Smooth muscle cell (in vitro differentiated cells): ENCODE data around the gene CCT7. TPM values are rescaled to one million over a fixed set of nuclear protein-coding genes. Genes with fewer than 3 reads are reported as not detected.

Experiments
- DNase-seq: peaks from one replicate; lab custom pipeline; 2025; ENCODE audit not compliant: unreplicated experiment; lab: John Stamatoyannopoulos, UW
- H2AFZ ChIP-seq: fragments of 200-600 bp; sonication (generic); 2 replicates; pipeline ENCODE4 v1.6.0; 2016; ENCODE audit warnings: antibody characterized with exemption, low read depth, mild to moderate bottlenecking
- H3F3A ChIP-seq: fragments of 200-600 bp; sonication (generic); 2 replicates; pipeline ENCODE4 v1.6.0; 2017; ENCODE audit warnings: antibody characterized with exemption, low read depth
- H3K27ac ChIP-seq: fragments of 200-600 bp; sonication (generic); 2 replicates; pipeline ENCODE4 v1.5.1; 2016; ENCODE audit warnings: low read depth, mild to moderate bottlenecking
- H3K27me3 ChIP-seq: fragments of 200-600 bp; sonication (generic); 2 replicates; pipeline ENCODE4 v1.6.1; 2016; ENCODE audit warnings: low read depth, mild to moderate bottlenecking
- H3K36me3 ChIP-seq: fragments of 200-600 bp; sonication (generic); 2 replicates; pipeline ENCODE4 v1.5.1; 2016; ENCODE audit warnings: low read depth
- H3K4me1 ChIP-seq: fragments of 200-600 bp; sonication (generic); 2 replicates; pipeline ENCODE4 v1.5.1; 2016; ENCODE audit warnings: low read depth
- H3K4me2 ChIP-seq: fragments of 200-600 bp; sonication (generic); 2 replicates; pipeline ENCODE4 v1.6.0; 2016; ENCODE audit warnings: mild to moderate bottlenecking
- H3K4me3 ChIP-seq: fragments of 200-600 bp; sonication (generic); 2 replicates; pipeline ENCODE4 v1.5.1; 2016; ENCODE audit warnings: mild to moderate bottlenecking
- H3K79me2 ChIP-seq: fragments of 200-600 bp; sonication (generic); 2 replicates; pipeline ENCODE4 v1.6.0; 2016; ENCODE audit warnings: low read depth, mild to moderate bottlenecking
- H3K9ac ChIP-seq: fragments of 200-600 bp; sonication (generic); 2 replicates; pipeline ENCODE4 v1.6.0; 2016; ENCODE audit warnings: low read depth
- H3K9me3 ChIP-seq: fragments of 200-600 bp; sonication (generic); replicated peaks from 2 replicates; pipeline ENCODE4 v1.5.1; 2016; ENCODE audit warnings: low read depth
- H4K20me1 ChIP-seq: fragments of 200-600 bp; sonication (generic); 2 replicates; pipeline ENCODE4 v1.6.0; 2016; ENCODE audit warnings: low read depth
- WGBS: methylation state at CpG from one replicate; pipeline ENCODE4 v1.1.7; 2016; ENCODE audit warnings: low lambda C conversion rate; 5-methylcytosine and 5-hydroxymethylcytosine counted together
- polyA plus RNA-seq: library from polyadenylated mRNA; unstranded; fragments of >200 nt; fragmentation: Nextera tagmentation; extraction: Ambion mirVana; gene quantifications from 2 replicates; pipeline ENCODE4 v1.2.1, GENCODE V29; 2016
- total RNA-seq: library from RNA; depleted of rRNA; stranded (reverse); fragments of >200 nt; gene quantifications from 2 replicates; pipeline ENCODE4 v1.2.3, GENCODE V29; 2014
- TF ChIP-seq, protein P1 (sequence below): fragments of 200-600 bp; sonication (generic); IDR thresholded peaks from 2 replicates; pipeline ENCODE4 v1.5.1; 2017; ENCODE audit warnings: borderline replicate concordance, mild to moderate bottlenecking, antibody characterized with exemption; ENCODE audit not compliant: insufficient read depth, poor library complexity, severe bottlenecking

CCT7 gene
- total and polyA plus RNA-seq, 2 experiments from 2014 or later, result 197 to 212 TPM

DNA sequence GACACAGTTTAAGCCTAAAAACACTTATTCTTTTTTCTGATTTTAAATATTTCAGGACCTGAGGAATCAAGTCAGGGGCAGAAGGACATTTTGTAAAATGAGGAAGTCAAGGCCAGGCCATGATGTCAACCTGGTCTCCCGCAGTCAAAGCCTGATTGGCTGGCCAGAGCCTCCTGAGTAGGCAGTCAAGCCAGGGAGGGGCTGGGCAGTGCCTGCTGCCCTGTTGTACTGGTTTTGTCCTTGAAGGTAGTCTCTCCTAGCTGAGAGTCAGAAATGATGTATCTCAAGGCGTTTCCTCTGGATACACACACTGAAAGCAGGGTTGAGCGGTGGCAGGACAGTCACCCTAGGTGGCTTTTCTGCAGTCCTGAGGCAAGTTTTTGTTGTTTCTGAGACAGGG is 19.8 kb downstream of the CCT7 start:
- Histone ChIP-seq H3K27ac (no peak overlapping the region), H3K4me3 (no peak overlapping the region), H3K36me3 (peaks cover 11% of the 10 kb centered on the region), H4K20me1 (peaks cover 13% of the 10 kb centered on the region), H3K9ac (no peak overlapping the region), H3K4me1 (no peaks in the 10 kb centered on the region), H3K4me2 (no peak overlapping the region), H3F3A (no peaks in the 10 kb centered on the region), H3K79me2 (no peaks in the 10 kb centered on the region), H3K9me3 (no peaks in the 10 kb centered on the region), H2AFZ (no peak overlapping the region), H3K27me3 (no peaks in the 10 kb centered on the region)
- 95% methylated on average over 3 of the region's 3 CpGs for WGBS
- TF ChIP-seq, protein P1, sequence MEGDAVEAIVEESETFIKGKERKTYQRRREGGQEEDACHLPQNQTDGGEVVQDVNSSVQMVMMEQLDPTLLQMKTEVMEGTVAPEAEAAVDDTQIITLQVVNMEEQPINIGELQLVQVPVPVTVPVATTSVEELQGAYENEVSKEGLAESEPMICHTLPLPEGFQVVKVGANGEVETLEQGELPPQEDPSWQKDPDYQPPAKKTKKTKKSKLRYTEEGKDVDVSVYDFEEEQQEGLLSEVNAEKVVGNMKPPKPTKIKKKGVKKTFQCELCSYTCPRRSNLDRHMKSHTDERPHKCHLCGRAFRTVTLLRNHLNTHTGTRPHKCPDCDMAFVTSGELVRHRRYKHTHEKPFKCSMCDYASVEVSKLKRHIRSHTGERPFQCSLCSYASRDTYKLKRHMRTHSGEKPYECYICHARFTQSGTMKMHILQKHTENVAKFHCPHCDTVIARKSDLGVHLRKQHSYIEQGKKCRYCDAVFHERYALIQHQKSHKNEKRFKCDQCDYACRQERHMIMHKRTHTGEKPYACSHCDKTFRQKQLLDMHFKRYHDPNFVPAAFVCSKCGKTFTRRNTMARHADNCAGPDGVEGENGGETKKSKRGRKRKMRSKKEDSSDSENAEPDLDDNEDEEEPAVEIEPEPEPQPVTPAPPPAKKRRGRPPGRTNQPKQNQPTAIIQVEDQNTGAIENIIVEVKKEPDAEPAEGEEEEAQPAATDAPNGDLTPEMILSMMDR, result no peak
- no peak for DNase-seq

DNA sequence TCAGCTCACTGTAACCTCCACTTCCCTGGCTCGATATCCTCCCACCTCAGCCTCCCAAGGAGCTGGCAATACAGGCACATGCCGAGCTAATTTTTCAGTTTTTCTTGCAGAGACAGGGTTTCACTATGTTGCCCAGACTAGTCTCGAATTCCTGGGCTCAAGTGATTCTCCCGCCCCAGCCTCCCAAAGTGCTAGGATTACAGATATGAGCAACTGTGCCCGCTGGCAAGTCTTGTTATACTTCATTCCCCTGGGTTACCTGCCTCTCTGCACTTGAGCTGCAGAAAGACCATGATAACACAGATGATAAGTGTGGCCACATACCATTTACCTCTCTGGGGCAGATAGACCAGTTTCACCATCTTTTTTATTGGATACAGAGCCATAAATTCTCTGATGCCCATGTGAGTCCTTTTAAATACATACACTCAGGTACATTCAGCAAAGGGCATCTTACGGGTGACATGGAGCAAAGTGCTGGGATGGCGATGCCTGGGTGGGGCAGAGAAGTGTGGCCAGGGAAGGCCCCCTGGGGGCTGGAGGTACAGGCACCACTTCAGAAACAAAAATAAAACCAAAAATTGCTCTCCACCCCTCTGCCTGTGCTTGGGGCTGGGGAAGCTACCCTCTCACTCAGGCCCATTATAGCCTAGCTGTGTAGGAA is 20.4 kb downstream of the CCT7 start:
- 85% methylated on average over 7 of the region's 7 CpGs for WGBS
- Histone ChIP-seq H3K36me3 (peaks cover 6% of the 10 kb centered on the region), H3K9ac (no peak overlapping the region), H3K4me2 (no peak overlapping the region), H3F3A (no peaks in the 10 kb centered on the region), H3K79me2 (no peaks in the 10 kb centered on the region), H3K9me3 (no peaks in the 10 kb centered on the region), H3K4me1 (no peaks in the 10 kb centered on the region), H2AFZ (no peak overlapping the region), H4K20me1 (peaks cover 10% of the 10 kb centered on the region), H3K27ac (no peak overlapping the region), H3K27me3 (no peaks in the 10 kb centered on the region), H3K4me3 (no peak overlapping the region)
- DNase-seq, result no peak
- TF ChIP-seq, protein P1, result no peak

DNA sequence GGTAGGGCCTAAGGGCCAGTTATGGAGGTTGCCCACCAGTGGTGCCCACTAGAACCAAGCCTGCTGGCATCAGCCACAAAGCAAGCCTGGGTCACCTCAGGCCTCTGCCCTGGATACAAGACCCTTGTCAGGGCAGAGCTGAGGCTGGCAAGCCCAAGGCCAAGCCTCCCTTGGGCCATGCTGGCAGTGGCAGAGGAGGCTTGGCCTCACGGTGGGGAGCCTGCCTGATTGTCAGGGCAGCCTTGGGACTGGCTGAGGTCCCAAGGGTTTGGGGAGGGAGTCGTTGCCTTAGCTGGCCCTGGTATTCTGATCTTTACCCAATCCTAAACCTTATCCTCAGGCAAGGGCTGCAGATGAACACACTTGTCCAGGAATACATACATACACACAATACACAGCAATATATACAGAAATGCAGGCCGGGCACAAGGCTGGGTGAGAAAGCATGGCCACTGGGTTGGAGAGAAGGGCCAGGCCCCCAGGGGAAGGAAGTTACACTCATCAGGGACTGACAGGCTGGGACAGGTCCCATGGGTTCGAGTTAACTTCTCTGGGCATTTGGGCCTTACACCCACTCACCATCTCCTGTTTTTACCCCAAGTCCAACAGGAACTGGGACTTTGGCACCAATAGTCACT is 21.0 kb downstream of the CCT7 start:
- H4K20me1 ChIP-seq, result peaks cover 5% of the 10 kb centered on the region
- TF ChIP-seq, protein P1, result no peak
- H2AFZ ChIP-seq, result no peak overlapping the region
- DNase-seq, result no peak
- no peak overlapping the region for H3K9ac ChIP-seq
- no peaks in the 10 kb centered on the region for H3K27me3 ChIP-seq
- no peaks in the 10 kb centered on the region for H3K36me3 ChIP-seq
- H3K4me2 ChIP-seq, result no peak overlapping the region
- no peak overlapping the region for H3K4me3 ChIP-seq
- H3K4me1 ChIP-seq, result no peaks in the 10 kb centered on the region
- no peaks in the 10 kb centered on the region for H3K79me2 ChIP-seq
- no peak overlapping the region for H3K27ac ChIP-seq
- WGBS, result 76% methylated on average over 4 of the region's 4 CpGs
- H3F3A ChIP-seq, result no peaks in the 10 kb centered on the region
- H3K9me3 ChIP-seq, result no peaks in the 10 kb centered on the region
